G401 (cell line): ENCODE measurements around the gene PDE8A. TPM values are rescaled to one million over a fixed set of nuclear protein-coding genes. Genes with fewer than 3 reads are reported as not detected.
"Not testable (repeated sequence)": the region's sequence is repeated elsewhere in the genome, so short reads cannot be mapped to it uniquely, and the experiment has no call there.

Source experiments
- DNase-seq: peaks from one replicate; pipeline ENCODE4 v3.0.0-alpha.2; 2015; ENCODE audit warnings: low spot score
- in situ Hi-C: cut with HindIII; loops from 2 replicates; pipeline ENCODE4 v1.10.0; 2016; ENCODE audit warnings: low sequenced_read_pairs, mixed read lengths
- total RNA-seq: library from RNA; depleted of rRNA; stranded (reverse); fragments of >200 nt; shearing (Covaris generic); gene quantifications from 2 replicates; pipeline ENCODE4 v1.2.3, GENCODE V29; 2014

PDE8A gene
- total RNA-seq, 1 experiment from 2014 or later = 21.4 TPM

- in situ Hi-C loops = no loop called here
- DNase-seq = no peak
Observed at GRCh38 chr15:84983294-84983693, 1.6 kb downstream of the PDE8A start.

GRCh38 chr15:84983711-84984110 is 2.1 kb downstream of the PDE8A start:
- no peak for DNase-seq

GRCh38 chr15:84985158-84985557 is 3.5 kb downstream of the PDE8A start:
- in situ Hi-C loops = no loop called here
- no peak for DNase-seq

More at GRCh38 chr15:84983711-84984110, 2.1 kb downstream of the PDE8A start:
- in situ Hi-C loops = no loop called here

- in situ Hi-C loops, DNase-seq: not testable (repeated sequence)
Observed at GRCh38 chr15:84987351-84987750, 5.7 kb downstream of the PDE8A start.

GRCh38 chr15:84987949-84988624 is 6.4 kb downstream of the PDE8A start:
- in situ Hi-C loops = no loop called here
- no peak for DNase-seq

- in situ Hi-C loops = no loop called here
- no peak for DNase-seq
Observed at GRCh38 chr15:84988909-84989644, 7.4 kb downstream of the PDE8A start.

- DNase-seq = no peak
- in situ Hi-C loops = no loop called here
Observed at GRCh38 chr15:84990507-84990906, 8.9 kb downstream of the PDE8A start.

GRCh38 chr15:84991014-84991712 is 9.5 kb downstream of the PDE8A start:
- no peak for DNase-seq
- in situ Hi-C loops = no loop called here

GRCh38 chr15:84992157-84992944 is 10.7 kb downstream of the PDE8A start:
- in situ Hi-C loops = no loop called here

GRCh38 chr15:84996055-84996454 is 14.4 kb downstream of the PDE8A start:
- in situ Hi-C loops = no loop called here

More at GRCh38 chr15:84992157-84992944, 10.7 kb downstream of the PDE8A start:
- DNase-seq = no peak

GRCh38 chr15:84996714-84997113 is 15.1 kb downstream of the PDE8A start:
- DNase-seq, in situ Hi-C loops: not testable (repeated sequence)

More at GRCh38 chr15:84996055-84996454, 14.4 kb downstream of the PDE8A start:
- DNase-seq = no peak

GRCh38 chr15:84997214-84997613 is 15.6 kb downstream of the PDE8A start:
- DNase-seq, in situ Hi-C loops: not testable (repeated sequence)

- no peak for DNase-seq
- in situ Hi-C loops = no loop called here
Observed at GRCh38 chr15:85000189-85000864, 18.7 kb downstream of the PDE8A start.

- in situ Hi-C loops = no loop called here
- DNase-seq = no peak
Observed at GRCh38 chr15:85000937-85001336, 19.3 kb downstream of the PDE8A start.

- in situ Hi-C loops = no loop called here
- no peak for DNase-seq
Observed at GRCh38 chr15:85002517-85002916, 20.9 kb downstream of the PDE8A start.

GRCh38 chr15:85003593-85004312 is 22.1 kb downstream of the PDE8A start:
- no peak for DNase-seq
- in situ Hi-C loops = no loop called here

- DNase-seq = no peak
- in situ Hi-C loops = no loop called here
Observed at GRCh38 chr15:85004550-85004949, 22.9 kb downstream of the PDE8A start.

GRCh38 chr15:85005319-85005718 is 23.7 kb downstream of the PDE8A start:
- in situ Hi-C loops = no loop called here
- DNase-seq = no peak
